T-helper 9 cell (primary cell): ENCODE results near the gene CLVS2.

Experiments
- DNase-seq: peaks from one replicate; pipeline ENCODE4 v3.0.0-alpha.2; 2020

CLVS2 gene

DNA sequence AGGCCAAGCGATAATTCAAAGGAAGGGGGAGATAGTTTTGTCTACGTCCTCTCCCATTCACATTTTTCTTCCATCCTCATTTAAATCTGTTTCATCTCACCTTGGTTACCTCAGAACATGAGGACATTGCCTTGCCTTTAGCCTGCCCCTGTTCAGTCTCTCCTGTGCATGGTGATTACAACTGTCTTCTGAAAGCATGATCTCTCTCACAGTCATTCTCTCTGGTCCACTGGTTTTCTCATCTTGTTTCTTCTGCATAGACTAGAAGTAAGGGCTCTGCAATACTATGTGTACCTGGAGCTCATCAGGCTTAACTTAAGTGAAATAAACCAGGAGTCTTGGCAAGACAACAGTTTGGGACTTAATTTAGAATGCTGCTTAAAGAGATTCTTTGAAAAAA is 31.4 kb downstream of the CLVS2 start:
- no peak for DNase-seq

DNA sequence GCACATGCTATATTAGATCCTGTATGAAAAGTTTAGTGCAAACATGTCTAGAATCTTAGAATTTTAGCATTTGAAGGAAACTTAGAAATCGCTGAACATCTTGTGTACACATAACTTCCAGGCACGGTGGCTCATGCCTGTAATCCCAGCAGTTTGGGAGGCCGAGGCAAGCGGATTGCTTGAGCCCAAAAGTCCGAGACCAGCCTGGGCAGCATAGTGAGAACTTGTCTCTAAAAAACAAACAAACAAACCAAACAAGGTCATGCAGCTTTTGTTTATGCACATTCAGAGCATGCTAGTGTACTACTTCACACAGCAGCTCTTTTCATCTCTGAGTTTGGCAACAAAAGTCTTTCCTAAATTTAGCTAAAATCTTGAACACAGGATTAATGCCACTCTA is 32.2 kb downstream of the CLVS2 start:
- DNase-seq, result no peak

DNA sequence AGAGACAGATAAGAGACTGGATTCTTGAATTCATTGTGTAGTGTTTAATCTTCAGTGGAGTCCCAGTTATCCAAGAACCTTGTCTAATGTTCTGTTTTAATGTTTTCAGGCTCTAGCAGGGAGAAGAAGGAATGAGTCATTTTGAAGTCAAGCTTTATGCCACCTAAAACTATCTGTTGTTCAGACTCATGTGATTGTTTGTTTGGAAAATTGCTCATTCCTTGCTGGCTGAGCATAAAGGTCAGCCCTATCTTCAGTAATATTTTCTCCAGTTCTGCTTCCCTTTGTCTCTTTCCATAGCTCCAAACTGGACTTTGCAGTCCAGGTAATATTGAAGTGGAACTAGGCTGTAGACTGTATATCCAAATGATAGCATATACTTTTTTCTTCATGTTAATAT is 34.2 kb downstream of the CLVS2 start:
- no peak for DNase-seq

DNA sequence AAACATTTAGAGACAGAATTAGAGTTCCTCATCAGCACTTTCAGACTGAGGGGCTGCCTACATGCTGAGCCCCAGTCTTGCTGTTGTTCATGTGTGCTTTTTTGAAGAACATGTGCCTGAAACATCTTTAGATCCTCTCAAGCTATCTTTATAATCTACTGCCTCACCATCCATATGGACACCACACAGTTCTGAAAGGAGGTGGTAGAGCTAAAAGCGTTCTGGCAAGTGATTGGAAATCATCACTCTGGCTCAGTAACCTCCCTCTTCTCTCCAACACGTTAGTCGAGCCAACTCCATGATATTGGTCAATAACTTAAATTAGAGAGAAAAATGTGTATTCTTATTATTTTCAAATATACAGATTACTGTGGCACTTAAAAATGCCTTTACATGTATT is 40.6 kb downstream of the CLVS2 start:
- no peak for DNase-seq

DNA sequence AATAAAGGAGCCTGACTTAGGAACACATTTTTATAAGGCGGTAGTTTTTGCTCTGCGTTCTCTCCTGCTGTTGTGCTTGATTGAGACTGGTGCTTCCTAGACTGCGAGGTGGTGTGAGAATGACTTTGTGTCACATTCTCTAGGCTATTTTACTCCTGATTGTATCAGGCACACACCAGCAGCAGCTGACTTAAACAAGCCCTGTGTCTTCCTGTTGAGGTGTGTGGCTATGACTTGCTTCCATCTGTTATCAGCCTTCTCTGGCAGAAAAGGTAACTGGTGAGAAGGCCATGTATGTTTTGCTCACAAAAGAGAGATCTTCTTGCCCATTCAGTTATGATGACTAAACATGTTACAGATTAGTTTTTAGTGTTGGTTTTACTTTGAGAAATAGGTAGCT is 43.4 kb downstream of the CLVS2 start:
- no peak for DNase-seq

DNA sequence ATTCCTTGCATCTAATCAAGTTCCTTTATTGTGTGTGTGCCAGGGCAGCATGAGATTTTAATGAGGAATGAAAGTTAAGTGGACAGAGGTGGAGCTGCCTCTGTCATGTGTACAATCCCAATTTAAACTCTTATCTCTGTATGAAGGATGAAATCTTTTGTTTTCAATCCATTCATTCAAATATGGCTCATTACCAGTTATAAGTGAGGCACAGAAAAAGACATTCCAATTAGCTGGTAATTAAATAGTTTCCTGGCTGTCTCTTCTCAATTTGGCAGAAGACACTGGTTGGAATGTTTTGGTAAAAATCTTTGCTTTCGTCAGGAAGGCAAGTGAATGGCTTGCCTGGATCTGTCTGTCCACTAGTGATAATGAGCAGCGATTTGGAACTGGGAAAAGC is 46.4 kb downstream of the CLVS2 start:
- DNase-seq, result no peak

DNA sequence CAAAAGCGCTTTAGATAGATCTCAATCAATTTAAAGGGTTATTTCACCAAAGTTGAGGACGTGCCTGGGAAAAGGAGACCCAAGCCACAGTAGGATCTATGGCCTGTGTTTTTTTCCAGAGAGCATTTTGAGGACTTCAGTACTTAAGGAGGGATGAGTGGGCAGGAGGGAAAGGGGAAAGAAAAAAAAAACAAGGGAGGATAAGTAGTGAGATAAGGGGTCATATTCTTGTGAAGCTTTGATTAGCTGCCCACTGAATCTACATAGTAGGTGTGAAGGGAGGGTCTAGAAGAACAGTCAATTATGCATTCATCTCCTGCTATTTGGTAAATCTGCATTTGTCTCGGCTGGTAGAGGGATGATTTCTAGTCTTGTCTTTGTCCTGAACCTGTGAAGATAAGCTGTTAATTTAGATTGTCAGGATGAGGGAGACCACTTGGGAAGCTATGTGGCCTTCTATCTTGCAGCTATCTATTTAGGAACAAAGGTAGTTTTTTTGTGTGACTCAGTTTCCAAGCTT is 48.4 kb downstream of the CLVS2 start:
- no peak for DNase-seq

DNA sequence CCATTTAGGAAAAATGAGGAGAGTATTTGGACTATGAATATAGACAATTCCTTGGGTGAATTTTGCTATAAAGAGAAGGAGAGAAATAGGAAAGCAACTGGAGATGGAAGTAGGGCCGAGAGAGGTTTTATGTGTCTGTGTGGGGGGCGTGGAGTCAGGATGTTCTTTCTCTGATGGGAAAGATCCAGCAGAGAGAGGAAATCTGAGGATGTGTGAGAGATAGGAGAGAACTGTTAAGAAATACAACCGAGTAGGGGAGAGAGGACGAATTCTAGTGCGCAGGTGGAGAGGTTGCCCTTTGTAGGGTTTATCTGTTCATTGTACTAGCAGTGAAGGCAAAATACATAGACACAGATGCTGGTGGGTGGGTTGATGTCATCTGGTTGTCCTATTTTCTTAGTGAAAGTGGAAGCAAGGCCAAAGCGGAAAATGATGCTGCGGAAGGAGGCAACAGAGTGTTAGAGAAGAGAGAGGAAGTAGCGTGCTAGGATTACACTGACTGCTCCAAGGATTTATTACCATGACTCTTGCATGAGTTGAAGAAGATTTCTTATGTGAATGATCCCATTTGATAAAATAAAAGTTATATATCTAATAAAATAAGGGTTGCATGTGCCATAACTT is 57.7 kb downstream of the CLVS2 start:
- DNase-seq, result no peak

DNA sequence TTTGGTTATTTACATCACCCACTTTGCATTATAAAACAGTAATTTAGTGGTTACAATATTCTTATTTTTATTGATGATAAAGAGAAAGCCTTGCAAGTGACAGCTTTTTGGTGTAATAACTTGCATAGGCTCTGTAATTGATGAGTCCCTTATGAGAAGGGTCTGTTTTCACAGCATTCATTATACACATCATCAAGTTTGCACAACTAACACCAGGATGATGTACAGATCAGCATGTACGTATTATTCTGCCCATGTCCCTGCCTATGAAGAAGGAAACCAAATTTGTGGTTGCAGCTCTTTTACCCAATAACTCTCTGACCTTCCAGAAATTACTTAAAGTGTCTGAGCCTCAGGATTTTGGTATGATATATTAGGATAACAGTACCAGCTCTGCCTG is 59.2 kb downstream of the CLVS2 start:
- DNase-seq, result no peak

DNA sequence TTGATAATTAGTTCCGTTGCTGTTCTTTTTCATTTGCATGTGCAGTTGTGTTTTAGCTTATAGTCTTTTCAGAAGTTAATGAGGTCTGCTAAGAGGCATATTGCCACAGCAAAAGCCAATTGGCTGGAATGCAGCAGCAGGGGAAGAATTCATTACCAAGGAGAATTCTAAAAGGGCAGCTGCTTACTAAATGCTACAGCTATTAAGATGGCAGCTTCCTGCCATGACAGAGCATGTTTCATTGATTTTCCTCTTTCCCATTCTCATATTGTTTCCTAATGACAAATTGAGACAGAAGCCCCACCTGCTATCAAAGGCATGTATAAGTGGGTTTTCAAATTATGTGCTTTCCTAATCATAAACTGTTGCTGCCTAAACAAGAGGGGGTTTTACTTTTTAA is 66.6 kb downstream of the CLVS2 start:
- DNase-seq, result no peak

DNA sequence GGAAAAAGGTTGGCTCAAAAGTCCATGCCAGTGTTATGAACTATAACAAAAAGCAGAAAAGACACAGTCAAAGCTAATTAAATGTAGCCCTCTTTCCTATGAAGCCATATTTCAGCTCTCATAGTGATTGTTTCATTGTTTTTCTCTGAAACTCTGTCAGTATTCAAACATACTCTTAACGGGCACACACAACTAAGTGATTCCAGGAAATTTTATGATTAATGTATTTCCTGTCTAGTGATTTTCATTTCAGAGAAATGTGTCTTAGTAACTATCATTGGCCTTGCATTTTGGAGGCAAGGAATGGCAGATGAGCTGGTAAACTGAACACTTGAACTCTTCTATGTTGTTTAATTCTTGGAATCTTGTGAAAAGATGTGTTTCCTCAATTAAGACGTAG is 68.0 kb downstream of the CLVS2 start:
- DNase-seq, result no peak

DNA sequence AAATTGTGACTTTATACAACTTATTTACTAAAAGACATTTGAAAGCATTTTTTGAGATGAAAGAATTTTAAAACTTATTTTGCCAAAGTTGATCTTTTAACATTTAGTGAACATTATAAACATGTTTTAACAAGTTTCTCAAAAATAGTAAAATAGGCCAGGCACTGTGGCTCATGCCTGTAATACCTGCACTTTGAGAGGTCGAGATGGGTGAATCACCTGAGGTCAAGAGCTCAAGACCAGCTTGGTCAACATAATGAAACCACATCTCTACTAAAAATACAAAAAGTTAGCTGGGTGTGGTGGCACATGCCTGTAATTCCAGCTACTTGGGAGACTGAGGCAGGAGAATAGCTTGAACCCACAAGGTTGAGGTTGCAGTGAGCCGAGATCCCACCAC is 78.6 kb downstream of the CLVS2 start:
- DNase-seq, result no peak

DNA sequence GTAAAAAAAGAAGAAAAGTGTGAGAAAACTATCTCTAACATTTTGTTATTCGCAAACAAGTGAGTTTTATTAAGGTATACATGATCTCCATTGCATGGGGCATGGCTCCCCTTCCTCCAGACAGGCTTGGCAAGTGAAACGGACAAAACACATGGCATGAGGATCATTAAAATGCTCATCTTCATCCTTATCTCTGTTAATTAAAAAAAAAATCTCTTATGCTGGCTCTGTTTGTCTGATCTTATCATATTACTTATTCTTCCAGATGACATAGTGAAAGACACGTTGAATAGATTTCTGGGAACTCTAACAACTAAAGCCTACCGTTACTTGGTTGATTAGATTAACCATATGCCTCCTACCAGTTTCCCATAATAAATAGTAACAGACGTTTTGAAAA is 89.4 kb downstream of the CLVS2 start:
- DNase-seq, result no peak

DNA sequence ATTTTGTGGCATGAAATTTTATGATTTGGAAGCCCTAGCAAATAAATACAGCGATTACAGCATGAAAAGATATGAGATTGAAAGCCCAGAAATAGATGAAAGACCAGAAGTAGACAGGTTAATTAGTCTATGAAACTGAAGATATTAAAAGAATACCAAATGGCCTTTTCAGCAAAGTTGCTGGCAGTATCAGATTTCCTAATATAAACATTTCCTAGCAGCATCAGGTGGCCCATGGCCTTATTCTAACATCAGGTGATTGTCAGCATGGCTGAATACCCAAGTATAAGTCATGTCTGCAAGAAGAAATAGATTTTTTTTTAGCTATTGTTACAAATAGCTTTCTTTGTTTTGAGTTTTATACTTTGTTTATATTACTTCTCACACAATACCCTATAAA is 93.2 kb downstream of the CLVS2 start:
- DNase-seq, result no peak

DNA sequence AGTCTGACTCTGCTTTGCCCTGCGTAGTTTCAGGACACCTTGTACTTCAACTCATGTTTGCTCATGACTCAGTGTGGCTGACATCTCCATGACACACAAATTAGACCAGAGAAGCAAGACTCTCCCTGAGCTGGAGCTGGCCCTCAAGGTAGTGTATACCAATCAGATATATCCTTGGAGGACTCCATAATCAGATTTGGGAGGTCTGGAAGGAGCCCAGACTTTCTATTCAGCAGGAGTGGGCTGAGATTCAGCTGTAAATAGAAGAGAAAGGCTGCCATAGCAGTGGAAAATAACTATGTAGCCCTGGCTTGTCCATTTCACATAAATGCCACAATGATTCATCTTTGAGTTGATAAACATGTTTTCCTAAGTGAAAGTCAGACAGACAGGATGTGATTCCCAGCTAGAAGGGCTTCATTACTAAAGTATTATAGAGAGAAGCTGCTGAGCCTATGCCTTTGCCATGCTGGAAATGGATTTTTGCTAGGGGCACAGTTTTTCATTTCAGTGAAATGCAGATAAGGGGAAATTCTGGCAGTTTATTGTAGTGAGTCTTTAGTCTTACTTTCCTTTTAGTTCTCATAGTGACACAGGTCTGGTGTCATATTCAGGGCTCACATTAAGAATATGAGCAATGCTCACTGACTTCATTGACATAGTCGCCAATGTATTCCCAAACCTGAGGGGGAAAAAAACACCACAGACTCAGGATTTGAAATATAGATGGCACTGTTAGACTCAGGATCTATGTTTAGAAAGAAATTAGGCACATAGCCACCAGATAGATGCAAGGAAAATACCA is 95.3 kb downstream of the CLVS2 start:
- no peak for DNase-seq

DNA sequence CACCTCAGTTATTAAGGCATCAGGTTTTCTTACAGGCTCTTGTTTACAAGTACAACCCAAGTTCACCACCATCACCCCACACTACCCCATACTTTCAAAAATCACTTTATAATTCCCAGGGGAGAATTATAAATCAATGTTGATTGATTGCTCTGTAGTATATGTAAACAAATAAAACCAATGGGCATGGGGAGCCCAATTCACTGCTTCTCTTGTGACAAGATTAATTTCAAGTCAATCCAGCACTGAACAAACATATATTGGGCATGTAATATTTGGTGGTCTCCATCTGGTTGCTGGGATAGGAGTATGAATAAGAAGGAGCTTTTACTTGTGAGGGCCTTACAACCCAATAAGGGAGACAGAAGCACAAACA is 95.8 kb downstream of the CLVS2 start:
- no peak for DNase-seq

DNA sequence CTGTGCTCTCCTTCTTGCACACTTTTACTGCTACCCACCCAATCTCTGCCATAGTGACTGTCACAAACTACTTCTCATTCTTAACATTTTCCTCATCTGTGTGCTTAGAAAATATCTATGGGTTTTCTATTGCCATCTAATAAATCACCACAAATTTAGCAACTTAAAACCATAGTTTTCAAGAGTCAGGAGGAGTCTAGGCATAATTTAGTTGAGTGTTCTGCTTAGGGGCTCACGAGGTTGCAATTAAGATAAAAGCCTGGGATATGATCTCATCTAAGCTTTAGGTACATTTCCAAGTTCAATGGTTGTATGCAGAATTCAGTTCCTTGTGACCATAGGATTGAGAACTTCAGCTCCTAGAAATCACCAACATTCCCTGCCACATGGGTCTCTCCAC is 98.8 kb downstream of the CLVS2 start:
- DNase-seq, result no peak

DNA sequence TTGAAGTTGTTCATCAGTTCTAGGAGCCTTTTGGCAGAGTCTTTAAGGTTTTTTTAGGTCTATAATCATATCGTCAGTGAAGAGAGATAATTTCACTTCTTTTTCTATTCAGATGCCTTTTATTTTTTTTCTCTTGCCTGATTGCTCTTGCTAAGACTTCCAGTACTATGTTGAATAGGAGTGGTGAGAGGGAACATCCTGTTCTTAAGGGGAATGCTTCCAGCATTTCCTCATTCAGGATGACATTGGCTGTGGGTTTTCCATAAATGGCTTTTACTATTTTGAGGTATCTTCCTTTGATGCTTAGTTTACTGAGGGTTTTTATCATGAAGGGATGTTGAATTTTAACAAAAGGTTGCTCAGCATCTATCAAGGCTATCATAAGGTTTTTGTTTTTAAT is 109.5 kb downstream of the CLVS2 start:
- DNase-seq, result no peak

DNA sequence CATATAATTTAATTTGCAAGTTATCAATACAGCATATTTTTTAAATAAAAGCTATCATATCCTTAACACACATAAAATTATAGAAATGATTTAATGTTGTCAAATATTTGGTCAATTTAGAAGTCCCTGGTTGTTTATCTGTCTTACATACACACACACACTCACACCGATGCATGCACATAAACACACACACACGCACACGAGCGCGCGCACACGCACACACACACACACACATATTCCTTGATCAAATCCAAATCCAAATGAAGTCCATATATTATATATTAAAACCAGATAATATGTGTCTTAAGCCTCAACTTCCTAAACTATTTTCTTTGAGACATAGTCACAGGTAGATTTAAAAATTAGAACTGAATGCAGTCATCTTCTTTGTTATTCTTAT is 120.3 kb downstream of the CLVS2 start:
- DNase-seq, result no peak

DNA sequence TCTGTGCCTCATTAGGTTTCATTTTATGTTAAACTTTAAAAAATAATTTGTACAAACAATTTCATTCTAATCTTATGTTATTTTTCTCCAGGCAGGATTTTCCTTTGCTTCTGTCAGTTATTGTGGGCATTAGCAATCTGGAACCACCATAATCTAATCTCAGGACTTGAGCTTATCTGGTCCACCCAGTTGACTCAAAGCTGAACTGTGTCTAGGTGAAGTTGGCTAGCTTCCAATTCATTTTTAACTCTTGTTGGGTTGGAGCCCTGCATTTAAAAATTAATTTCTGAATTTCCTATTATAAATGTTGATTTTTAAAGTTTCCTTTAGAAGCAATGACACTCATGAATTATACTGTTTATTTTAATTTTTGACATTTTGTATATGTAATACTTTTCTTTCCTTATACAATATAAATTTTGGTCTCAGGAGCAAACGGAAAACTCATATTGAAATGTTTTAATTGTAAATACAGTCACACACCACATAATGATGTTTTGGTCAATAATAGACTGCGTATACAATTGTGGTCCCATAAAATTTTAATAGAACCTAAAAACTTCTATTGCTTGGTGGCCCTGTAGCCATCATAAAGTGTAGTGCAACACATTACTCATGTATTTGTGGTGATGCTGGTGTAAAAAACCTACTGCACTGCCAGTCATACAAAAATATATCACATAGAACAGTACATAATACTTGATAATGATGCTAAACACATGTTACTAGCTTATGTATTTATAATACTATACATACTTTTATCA is 121.3 kb downstream of the CLVS2 start:
- no peak for DNase-seq

DNA sequence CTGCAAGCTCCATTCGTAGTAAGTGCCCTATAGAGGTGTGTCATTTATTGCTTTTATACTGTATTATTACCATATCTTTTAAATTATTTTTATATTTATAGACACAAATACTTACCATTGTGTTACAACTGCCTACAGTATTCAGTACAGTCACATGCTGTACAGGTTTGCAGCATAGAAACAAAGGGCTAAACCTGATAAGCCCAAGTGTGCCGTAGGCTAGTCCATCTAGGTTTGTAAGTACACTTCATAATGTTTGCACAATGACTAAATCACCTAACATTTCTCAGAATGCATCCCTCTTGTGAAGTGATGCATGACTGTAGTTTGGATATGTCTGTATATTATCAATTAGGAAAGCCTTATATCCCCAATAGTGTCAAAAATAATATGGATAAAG is 122.8 kb downstream of the CLVS2 start:
- DNase-seq, result no peak
